ENCODE data around the gene RCAN1.
A peak's percentile ranks its signal among the peaks of the same experiment; 100 is the strongest.
"Not testable (repeated sequence)": the region's sequence is repeated elsewhere in the genome, so short reads cannot be mapped to it uniquely, and the experiment has no call there.

RCAN1 gene

GRCh38 chr21:34597406-34597805 lies 17.5 kb downstream of the RCAN1 start:
- no peak for DNase-seq

GRCh38 chr21:34596561-34597271 lies 18.2 kb downstream of the RCAN1 start:
- DNase-seq, result no peak

GRCh38 chr21:34595457-34595856 lies 19.5 kb downstream of the RCAN1 start:
- DNase-seq, result no peak

DNA sequence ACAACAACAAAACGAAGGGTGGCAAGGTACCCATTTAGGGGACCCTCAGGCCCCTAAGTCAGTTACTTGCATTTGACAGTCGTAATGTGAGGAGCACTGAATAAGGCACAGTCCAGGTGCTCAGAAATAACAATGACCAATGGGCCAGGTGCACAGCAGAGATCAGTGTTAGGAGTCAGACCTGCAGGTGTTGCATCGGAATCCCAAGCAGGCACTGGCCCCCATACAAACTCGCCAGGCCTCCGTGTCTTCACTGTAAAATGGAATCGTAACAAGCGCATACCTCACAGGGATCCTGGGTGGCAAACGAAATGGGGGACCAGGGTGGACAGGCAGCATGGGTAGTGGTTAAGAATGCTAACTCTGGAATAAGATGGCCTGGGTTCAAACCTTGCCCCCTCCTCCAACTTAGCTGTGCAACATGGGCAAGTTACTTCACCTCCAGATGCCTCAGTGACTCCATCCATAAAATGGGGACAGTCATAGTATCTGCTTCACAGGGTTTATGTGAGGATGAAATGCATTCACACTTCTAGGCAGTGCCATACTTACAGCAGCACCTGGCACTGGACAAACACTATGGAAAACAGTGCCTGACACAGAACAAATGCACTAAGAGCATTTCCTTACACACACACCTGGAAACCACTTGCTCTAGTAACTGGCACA lies 20.2 kb downstream of the RCAN1 start:
- no peak for DNase-seq

GRCh38 chr21:34593954-34594531 lies 20.9 kb downstream of the RCAN1 start:
- DNase-seq, result no peak

GRCh38 chr21:34593423-34593822 lies 21.5 kb downstream of the RCAN1 start:
- DNase-seq, result peak; percentile 45 to 51

DNA sequence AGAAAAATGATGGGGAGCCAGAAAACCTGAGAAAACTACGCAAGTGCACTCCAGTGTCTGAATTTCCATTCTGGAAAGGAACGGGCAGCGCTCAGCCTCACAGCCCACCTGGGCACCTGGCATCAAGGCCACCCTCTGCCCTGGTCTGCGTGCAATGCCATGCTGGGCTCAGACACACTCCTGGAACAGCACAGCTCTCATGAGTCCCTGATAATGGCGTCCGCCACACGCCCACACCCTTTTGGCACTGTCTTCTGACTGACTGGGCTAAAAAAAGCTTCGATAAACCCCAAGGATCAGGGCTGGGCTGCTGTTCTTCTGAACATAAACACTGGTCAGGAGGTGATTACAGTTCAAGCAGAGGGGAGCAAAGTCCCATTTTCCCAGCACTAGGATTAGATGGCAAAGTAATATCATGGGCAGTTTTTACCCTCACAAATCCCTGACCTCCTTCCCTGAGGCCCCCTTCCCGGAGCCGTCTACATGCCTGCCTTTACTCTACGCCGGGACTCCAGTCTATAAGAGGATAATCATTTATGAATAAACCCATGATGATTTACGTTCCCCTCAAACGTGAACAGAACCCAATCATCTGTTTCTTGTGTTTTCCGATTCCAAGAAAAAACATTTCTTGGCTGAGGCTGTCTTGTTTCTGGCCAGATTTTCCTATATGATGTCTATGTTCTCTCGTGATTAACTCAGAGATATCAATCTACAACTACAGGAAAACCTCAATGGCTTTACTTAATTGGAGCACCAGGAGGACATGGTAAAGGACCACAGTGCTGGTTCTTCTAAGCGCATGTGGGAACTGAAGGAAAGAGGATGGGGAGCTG lies 22.6 kb downstream of the RCAN1 start:
- DNase-seq, result no peak

GRCh38 chr21:34590520-34590919 lies 24.4 kb downstream of the RCAN1 start:
- no peak for DNase-seq

DNA sequence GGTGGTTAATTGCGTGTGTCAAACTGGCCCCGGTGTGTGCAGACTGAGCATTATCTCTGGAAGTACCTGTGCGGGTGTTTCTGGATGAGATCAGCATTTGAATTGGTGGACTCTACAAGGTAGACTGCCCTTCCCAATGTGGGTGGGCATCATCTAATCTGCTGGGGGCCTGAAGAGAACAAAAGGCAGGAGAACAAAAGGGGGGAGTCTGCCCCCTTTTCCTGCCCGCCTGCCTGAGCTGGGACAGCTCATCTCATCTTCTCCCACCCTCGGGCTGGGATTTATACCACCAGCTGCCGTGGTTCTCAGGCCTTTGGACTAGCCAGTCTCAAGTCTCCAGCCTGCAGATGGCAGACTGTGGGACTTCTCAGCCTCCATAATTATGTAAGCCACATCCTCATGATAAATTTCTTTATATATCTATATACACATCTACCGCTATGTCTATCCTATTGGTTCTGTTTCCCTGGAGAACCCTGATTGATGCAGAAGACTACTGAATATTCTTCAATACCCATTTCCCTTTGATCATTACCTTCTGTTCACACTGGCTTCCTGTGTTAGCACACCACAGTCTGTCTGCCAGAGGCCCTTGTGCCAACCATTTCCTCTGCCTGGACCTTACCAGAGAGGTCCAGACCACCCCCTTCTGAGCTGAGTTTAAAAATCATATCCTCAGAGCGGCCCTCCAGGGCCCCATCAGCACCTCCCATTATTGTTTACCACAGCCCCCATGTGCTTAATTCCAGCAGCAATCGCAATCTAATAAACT lies 25.2 kb downstream of the RCAN1 start:
- peak; percentile 8 to 70 for DNase-seq

- DNase-seq, result no peak
These were observed 30.9 kb downstream of the RCAN1 start for GRCh38 chr21:34583926-34584563.

- no peak for DNase-seq
These were observed 32.3 kb downstream of the RCAN1 start for GRCh38 chr21:34582506-34583150.

DNA sequence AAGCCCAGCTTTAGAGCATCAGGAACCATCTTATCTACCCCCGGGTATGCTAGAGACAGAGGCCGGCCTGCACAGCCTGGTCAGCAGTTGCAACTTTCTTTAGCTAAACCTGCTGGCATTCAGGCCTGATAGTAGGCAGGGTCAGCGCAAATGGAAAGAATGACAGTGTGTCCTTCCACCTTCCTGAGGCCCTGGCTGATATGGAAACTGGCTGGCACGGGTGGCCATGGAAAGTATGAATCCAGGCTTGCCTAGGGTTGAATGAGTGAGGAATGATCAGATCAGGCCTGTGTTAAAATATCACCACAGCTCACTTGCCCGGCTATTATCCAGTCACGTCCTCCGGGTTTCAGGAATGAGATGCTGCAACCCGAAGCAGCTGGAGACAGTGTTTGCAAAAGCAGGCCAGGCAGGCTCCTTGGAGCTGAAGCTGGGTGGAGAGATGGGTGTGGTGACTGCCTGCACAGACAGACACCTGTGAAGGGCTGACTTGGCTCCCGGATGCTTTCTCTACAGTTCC lies 34.7 kb downstream of the RCAN1 start:
- no peak for DNase-seq

DNA sequence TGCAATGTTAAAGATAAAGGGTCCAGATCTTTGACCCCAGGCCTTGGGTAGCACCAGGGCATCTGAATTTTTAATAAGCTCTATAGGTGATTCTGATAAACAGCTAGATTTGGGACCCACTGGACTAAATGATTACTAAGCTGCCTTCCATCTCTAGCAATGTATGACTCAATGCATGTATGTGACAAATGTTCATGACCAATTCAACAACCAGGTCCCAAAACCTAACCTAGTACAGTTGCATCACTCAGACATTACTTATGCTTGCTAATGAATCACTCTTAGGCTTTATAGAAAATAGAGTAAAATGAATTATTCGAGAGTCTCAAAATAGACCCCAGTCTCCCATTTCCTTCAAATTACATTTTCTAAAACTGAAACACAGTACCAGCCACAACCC lies 35.5 kb downstream of the RCAN1 start:
- DNase-seq, result no peak

DNA sequence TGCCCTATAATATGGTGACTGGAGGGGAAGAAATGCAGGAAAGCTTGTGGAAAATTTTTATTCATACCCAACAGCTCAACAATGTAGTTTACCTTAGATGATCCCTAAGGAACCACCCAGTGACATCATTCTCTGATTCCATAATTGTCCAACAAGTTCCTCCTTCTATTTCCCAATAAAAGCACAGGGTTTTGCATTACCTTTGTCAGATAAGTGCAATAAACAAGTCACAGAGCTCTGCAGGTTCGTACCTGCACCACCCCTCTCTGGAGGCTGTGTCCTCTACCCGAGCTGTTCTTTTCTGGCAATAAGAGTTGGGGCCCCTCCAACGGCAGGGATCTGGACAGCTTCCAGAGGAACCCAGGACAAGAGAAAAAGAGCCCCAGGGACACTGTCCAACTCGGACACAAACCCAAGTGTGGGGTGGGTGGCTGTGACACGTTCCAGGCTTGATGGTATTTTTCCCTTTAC lies 38.8 kb downstream of the RCAN1 start:
- DNase-seq, result no peak

- peak; percentile 26 to 73 for DNase-seq
These were observed 40.0 kb downstream of the RCAN1 start for GRCh38 chr21:34574601-34575529.

DNA sequence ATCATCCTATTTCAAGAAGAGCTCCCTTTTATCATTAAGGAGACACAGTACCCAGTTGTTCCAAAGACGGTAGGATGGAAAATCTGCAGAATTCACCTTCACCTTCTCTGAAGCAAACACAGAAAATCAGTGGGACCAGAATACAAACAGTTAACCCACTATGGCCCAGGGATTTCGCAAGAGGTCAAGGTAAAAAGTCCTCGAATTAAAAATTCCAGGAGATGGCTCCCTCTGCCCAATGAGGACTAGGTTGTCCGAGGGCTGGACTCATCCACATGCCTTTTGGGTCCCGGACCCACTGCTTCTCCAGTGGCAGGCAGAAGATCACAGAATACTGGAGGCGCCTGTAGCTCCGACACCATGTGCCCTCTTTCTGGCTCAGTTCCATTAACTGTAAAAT lies 42.9 kb downstream of the RCAN1 start:
- DNase-seq, result no peak

DNA sequence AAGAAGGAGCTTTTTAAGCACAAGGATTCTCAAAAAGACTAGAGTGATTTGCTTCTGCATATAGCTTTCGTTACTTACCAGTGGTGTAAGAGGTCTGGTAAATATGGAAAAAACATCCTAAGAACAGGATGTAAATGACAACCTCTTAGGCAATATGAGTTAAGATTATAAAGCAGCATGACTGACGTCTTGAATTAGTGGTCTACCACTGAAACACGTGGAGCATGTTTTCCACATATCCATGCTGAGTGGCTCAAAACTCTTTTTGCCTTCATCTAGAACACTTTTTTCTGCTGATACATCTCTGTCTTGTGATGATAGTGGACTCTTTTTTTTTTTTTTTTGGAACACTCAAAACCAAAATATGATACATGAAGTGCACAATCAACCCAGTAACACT lies 44.6 kb downstream of the RCAN1 start:
- DNase-seq, result no peak

DNA sequence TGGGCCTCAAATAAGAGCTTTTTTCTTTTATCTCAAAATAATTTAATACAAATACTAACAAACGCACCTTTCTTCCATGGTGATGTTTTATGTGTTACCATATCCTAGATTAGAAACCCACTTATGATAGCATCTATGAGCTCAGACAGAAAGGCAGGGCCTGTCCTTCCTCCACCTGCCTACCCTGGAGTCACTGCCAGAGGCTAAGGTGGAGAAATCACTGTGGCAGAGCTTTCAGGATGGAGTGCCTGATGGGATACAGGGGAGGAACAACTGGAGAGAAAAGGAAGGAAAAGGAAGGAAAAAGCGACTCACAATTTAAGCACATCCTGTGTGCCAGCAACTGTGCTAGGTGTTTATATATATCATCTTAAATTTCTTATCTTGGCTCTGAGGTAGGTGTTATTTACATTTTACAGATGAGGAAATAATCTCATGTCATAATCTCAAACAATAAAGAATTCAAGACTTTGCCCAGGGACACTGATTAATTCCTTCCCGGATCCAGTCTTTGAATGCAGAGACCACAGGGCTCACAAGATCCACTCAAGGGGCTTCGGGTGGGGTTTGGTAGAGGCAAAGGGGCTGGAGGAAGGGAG lies 45.4 kb downstream of the RCAN1 start:
- DNase-seq, result no peak

- DNase-seq, result not testable (repeated sequence)
These were observed 46.1 kb downstream of the RCAN1 start for GRCh38 chr21:34568801-34569200.
